GM18909 (cell line): Measurements from ENCODE around the gene KITLG.
"Not testable (repeated sequence)": the region's sequence is repeated elsewhere in the genome, so short reads cannot be mapped to it uniquely, and the experiment has no call there.

ENCODE experiments used
- ATAC-seq: cut with Tn5 transposase; IDR thresholded peaks from one replicate; pipeline ENCODE4 v1.9.1; 2021; ENCODE audit warnings: mild to moderate bottlenecking; ENCODE audit not compliant: unreplicated experiment, poor library complexity

The KITLG gene

GRCh38 chr12:88501972-88502938 lies 78.0 kb downstream of the KITLG start:
- ATAC-seq: no peak

- no peak for ATAC-seq
These were observed 83.3 kb downstream of the KITLG start for GRCh38 chr12:88496891-88497371.

- ATAC-seq: no peak
These were observed 83.8 kb downstream of the KITLG start for GRCh38 chr12:88496429-88496828.

- no peak for ATAC-seq
These were observed 85.2 kb downstream of the KITLG start for GRCh38 chr12:88495031-88495430.

GRCh38 chr12:88494520-88494919 lies 85.8 kb downstream of the KITLG start:
- ATAC-seq: no peak

GRCh38 chr12:88493636-88494035 lies 86.6 kb downstream of the KITLG start:
- no peak for ATAC-seq

GRCh38 chr12:88490425-88490824 lies 89.8 kb downstream of the KITLG start:
- no peak for ATAC-seq

- ATAC-seq: no peak
These were observed 107.5 kb downstream of the KITLG start for GRCh38 chr12:88472775-88473174.

- ATAC-seq: no peak
These were observed 108.0 kb downstream of the KITLG start for GRCh38 chr12:88472248-88472647.

- ATAC-seq: no peak
These were observed 108.8 kb downstream of the KITLG start for GRCh38 chr12:88471331-88472045.

- ATAC-seq: no peak
These were observed 111.1 kb downstream of the KITLG start for GRCh38 chr12:88469154-88469553.

GRCh38 chr12:88468581-88468980 lies 111.7 kb downstream of the KITLG start:
- ATAC-seq: no peak

GRCh38 chr12:88466708-88467107 lies 113.6 kb downstream of the KITLG start:
- ATAC-seq: not testable (repeated sequence)

GRCh38 chr12:88458327-88458726 lies 121.9 kb downstream of the KITLG start:
- ATAC-seq: no peak

GRCh38 chr12:88453323-88453722 lies 126.9 kb downstream of the KITLG start:
- no peak for ATAC-seq

GRCh38 chr12:88451205-88451604 lies 129.1 kb downstream of the KITLG start:
- no peak for ATAC-seq

- ATAC-seq: no peak
These were observed 130.1 kb downstream of the KITLG start for GRCh38 chr12:88450136-88450535.

GRCh38 chr12:88448337-88448915 lies 131.8 kb downstream of the KITLG start:
- ATAC-seq: no peak

- ATAC-seq: no peak
These were observed 134.4 kb downstream of the KITLG start for GRCh38 chr12:88445705-88446394.

- no peak for ATAC-seq
These were observed 135.8 kb downstream of the KITLG start for GRCh38 chr12:88444481-88444880.
